ENCODE data around the gene IL10.

Gene IL10

DNA sequence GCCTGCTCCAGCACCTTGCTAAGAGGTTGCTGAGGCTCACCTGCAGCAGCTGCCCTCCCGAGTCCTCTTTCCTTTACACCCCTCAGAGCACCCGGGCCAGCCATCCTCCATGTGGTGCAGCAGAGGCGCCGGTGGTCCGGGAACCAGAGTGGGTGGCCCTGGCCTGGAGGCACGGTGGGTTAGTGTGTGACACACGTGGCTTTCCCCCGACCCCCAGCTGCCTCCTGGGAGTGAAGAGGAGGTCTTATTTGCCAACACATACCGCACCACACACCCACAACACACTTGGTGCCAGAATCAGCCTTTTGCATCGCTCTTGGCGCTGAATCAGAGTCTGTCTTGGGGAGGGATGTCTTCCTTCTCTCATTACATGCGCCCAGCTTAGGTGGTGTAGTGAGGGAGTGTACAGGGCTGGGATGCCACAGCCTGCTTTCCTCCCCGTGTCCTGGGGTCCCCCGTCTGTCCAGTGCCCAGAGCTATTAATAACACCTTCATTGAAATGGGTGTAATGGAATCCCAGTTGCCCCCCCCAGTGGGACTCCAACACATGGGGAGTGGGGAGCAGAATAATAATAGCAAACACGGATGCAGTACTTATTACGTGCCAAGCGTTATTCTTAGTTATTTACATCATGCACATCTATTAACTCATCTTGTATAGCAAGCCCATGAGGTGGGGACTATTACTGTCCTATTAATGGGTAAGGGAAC is 49.4 kb downstream of the IL10 start:
- TF ChIP-seq EP300 (IDR thresholded peaks at IDR 0.05; ENCODE audit: borderline replicate concordance), result no peak

DNA sequence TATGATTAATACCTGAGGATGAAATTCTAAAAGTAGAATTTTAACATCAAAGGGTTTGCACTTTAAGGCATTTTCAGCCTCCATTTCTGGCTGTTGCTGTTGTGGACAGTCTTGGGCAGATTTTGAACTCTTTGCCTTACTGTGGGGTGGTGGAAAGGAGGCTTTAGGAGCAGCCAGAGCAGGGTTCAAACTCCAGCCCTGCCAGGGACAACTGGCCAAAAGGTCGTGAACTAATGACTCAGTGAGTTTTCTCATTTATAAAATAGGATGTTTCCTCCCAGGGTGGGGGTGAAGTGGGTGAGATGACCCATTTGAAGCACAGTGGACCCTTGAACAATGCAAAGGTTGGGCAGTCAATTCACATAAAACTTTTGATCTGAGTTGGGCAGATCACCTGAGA is 50.8 kb downstream of the IL10 start:
- TF ChIP-seq, protein P1, sequence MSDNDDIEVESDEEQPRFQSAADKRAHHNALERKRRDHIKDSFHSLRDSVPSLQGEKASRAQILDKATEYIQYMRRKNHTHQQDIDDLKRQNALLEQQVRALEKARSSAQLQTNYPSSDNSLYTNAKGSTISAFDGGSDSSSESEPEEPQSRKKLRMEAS (IDR thresholded peaks at IDR 0.05), result no peak
- TF ChIP-seq RAD21 (IDR thresholded peaks at IDR 0.05; ENCODE audit: low read depth), result no peak
- TF ChIP-seq YY1 (IDR thresholded peaks at IDR 0.05; ENCODE audit: low read depth), result no peak
- TF ChIP-seq, protein P2, sequence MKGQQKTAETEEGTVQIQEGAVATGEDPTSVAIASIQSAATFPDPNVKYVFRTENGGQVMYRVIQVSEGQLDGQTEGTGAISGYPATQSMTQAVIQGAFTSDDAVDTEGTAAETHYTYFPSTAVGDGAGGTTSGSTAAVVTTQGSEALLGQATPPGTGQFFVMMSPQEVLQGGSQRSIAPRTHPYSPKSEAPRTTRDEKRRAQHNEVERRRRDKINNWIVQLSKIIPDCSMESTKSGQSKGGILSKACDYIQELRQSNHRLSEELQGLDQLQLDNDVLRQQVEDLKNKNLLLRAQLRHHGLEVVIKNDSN (IDR thresholded peaks at IDR 0.05), result no peak
- TF ChIP-seq, protein P3, sequence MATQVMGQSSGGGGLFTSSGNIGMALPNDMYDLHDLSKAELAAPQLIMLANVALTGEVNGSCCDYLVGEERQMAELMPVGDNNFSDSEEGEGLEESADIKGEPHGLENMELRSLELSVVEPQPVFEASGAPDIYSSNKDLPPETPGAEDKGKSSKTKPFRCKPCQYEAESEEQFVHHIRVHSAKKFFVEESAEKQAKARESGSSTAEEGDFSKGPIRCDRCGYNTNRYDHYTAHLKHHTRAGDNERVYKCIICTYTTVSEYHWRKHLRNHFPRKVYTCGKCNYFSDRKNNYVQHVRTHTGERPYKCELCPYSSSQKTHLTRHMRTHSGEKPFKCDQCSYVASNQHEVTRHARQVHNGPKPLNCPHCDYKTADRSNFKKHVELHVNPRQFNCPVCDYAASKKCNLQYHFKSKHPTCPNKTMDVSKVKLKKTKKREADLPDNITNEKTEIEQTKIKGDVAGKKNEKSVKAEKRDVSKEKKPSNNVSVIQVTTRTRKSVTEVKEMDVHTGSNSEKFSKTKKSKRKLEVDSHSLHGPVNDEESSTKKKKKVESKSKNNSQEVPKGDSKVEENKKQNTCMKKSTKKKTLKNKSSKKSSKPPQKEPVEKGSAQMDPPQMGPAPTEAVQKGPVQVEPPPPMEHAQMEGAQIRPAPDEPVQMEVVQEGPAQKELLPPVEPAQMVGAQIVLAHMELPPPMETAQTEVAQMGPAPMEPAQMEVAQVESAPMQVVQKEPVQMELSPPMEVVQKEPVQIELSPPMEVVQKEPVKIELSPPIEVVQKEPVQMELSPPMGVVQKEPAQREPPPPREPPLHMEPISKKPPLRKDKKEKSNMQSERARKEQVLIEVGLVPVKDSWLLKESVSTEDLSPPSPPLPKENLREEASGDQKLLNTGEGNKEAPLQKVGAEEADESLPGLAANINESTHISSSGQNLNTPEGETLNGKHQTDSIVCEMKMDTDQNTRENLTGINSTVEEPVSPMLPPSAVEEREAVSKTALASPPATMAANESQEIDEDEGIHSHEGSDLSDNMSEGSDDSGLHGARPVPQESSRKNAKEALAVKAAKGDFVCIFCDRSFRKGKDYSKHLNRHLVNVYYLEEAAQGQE (IDR thresholded peaks at IDR 0.05; ENCODE audit: low read depth), result no peak
- no peak for TF ChIP-seq CEBPB (IDR thresholded peaks at IDR 0.05)
- no peak for TF ChIP-seq TEAD4 (IDR thresholded peaks at IDR 0.05)
- TF ChIP-seq TCF12 (IDR thresholded peaks at IDR 0.05; ENCODE audit: low read depth), result no peak
- no peak for TF ChIP-seq EGR1 (IDR thresholded peaks at IDR 0.05)
- TF ChIP-seq ZBTB7A (IDR thresholded peaks at IDR 0.05; ENCODE audit: low read depth), result no peak
- no peak for TF ChIP-seq EP300 (IDR thresholded peaks at IDR 0.05; ENCODE audit: borderline replicate concordance)
- no peak for TF ChIP-seq FOXM1 (IDR thresholded peaks at IDR 0.05; ENCODE audit: borderline replicate concordance, low read depth)
- TF ChIP-seq TAF1 (IDR thresholded peaks at IDR 0.05; ENCODE audit: low read depth), result no peak
- no peak for TF ChIP-seq NFIC (IDR thresholded peaks at IDR 0.05)
- no peak for TF ChIP-seq CREB1 (IDR thresholded peaks at IDR 0.05; ENCODE audit: low read depth)

DNA sequence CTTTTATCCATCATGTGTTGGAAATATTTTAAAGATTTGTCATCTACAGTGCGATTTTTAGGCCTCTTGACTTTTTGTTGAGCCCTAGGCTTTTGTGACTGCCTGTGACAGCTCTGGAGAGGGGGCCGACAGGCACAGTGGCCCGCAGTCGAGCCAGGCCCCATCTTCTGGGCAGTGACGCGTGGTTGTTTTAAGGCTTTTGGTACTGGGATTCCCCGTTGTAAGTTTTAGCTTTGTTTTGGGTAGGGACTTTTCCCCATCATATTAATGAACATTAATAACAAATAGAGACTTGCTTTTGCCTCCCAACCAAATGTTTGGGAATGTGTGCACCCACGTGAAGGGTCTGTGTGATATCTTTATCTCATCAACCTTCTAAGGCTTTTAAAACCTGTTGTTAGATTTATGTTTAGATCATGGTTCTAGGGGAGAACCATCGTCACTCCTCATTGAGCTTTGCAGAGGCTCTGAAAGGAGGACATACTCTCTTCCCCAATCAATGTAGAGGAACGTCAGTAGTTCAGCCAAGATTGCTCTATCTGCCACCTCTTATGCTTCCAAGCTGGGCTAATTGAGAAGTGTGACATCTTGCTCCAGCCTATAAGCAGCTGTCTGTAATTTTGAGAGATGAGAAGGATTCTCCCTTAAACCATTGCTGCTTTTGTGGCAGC is 53.0 kb downstream of the IL10 start:
- no peak for TF ChIP-seq CEBPB (IDR thresholded peaks at IDR 0.05)
- TF ChIP-seq TEAD4 (IDR thresholded peaks at IDR 0.05), result no peak
- TF ChIP-seq TCF12 (IDR thresholded peaks at IDR 0.05; ENCODE audit: low read depth), result no peak
- TF ChIP-seq, protein P2 (IDR thresholded peaks at IDR 0.05), result no peak
- TF ChIP-seq, protein P3 (IDR thresholded peaks at IDR 0.05; ENCODE audit: low read depth), result no peak
- no peak for TF ChIP-seq TAF1 (IDR thresholded peaks at IDR 0.05; ENCODE audit: low read depth)

DNA sequence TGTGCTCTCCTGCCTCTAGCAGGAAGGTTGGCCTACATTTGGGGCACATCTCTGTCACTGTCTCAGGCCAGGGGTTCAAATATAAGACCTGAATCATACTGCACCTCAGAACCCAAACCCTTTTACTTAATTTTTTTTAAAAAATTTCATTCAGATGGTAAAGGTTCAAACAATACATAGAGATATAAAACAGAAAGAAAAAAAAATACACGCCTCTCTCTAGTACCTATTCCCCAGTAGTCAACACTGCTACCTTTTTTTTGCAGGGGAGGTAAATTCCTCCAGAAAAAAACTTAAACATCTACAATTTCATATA is 54.7 kb downstream of the IL10 start:
- TF ChIP-seq EP300 (IDR thresholded peaks at IDR 0.05; ENCODE audit: borderline replicate concordance) (no peak), TCF12 (IDR thresholded peaks at IDR 0.05; ENCODE audit: low read depth) (no peak), YY1 (IDR thresholded peaks at IDR 0.05; ENCODE audit: low read depth) (no peak), TAF1 (IDR thresholded peaks at IDR 0.05; ENCODE audit: low read depth) (no peak)

Measured in Ishikawa (cell line).